ENCODE data around the gene ZNF529.

ZNF529 gene

DNA sequence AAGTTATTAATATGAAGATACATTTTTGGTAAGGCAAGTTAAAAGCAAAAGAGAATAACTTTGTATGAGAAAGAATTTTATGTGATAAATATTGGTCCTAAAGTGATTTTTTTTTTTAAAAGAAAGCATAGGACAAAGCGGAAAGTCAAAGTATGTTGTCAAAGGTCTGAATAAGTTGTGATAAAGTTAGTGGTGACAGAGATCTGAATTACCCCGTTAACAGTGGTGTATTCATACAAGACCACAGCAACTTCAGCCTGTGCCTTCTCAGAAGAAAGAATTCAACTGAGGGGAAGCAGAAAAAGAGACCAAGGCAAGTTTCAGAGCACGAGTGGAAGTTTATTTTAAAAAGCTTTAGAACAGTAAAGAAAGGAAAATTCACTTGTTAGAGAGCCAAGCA, 64.8 kb downstream of the ZNF529 start:
- no peak for DNase-seq

DNA sequence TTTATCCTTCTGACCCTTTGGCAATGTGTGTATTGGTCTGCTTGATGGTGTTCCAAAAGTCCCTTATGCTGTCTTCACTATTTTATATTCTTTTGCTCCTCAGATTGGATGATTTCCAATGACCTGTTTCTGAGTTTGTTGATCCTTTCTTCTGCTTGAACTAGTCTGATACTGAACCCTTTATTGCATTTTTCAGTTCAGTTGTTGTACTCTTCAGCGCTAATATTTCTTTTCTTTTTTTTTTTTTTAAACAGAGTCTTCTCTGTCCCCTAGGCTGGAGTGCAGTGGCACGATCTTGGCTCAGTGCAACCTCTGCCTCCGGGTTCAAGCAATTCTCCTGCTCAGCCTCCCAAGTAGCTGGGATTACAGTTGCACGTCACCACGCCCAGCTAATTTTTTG, 71.1 kb downstream of the ZNF529 start:
- no peak for DNase-seq

- no peak for DNase-seq
These were observed 76.1 kb downstream of the ZNF529 start for GRCh38 chr19:36497001-36497400.
